Articular chondrocyte of knee joint (primary cell): ENCODE data around the gene TEX28. TPM values are rescaled to one million over a fixed set of nuclear protein-coding genes. Genes with fewer than 3 reads are reported as not detected.

Source experiments
- total RNA-seq: library from RNA; depleted of rRNA; stranded (reverse); fragments of >200 nt; gene quantifications from 2 replicates; pipeline ENCODE4 v1.2.3, GENCODE V29; 2012

TEX28 gene
- total RNA-seq: not detected in 2 replicates

GRCh38 chrX:154294791-154295574 lies at the start of gene TEX28:
TEX28 (minus strand) TSS chrX:154295124; CDS start chrX:154292117, 3,007 bp downstream.

GRCh38 chrX:154295664-154296310 lies 863 bp upstream of the TEX28 start, which contains the start of gene TKTL1:
TKTL1 (plus strand) TSS chrX:154295795; CDS start chrX:154295860, 65 bp downstream.

GRCh38 chrX:154257282-154257681 lies 37.6 kb downstream of the TEX28 start, which contains the start of gene OPN1MW3:
OPN1MW3 (plus strand) TSS chrX:154257582; CDS start chrX:154257620, 38 bp downstream.

Other genes with a start within 250 kb of the TEX28 start
- gene MECP2, start 197.4 kb downstream of the TEX28 start, total RNA-seq: 37.0 and 40.6 TPM in 2 replicates
- gene OPN1LW, start 150.9 kb downstream of the TEX28 start, total RNA-seq: not detected in 2 replicates
- gene OPN1MW, start 112.5 kb downstream of the TEX28 start, total RNA-seq: not detected in 2 replicates
- gene OPN1MW2, start 75.4 kb downstream of the TEX28 start, total RNA-seq: not detected in 2 replicates
- not detected in 2 replicates for gene OPN1MW3, start 37.5 kb downstream of the TEX28 start, total RNA-seq
- gene TKTL1, start 671 bp upstream of the TEX28 start, total RNA-seq: not detected in 2 replicates
- 1,743 and 1,971 TPM in 2 replicates for gene FLNA, start 79.5 kb upstream of the TEX28 start, total RNA-seq
- 34.8 and 40.5 TPM in 2 replicates for gene EMD, start 84.2 kb upstream of the TEX28 start, total RNA-seq
- 2,325 and 2,873 TPM in 2 replicates for gene RPL10, start 103.3 kb upstream of the TEX28 start, total RNA-seq
- gene DNASE1L1, start 114.1 kb upstream of the TEX28 start, total RNA-seq: 55.5 and 61.5 TPM in 2 replicates
- 12.0 and 12.2 TPM in 2 replicates for gene TAFAZZIN, start 116.4 kb upstream of the TEX28 start, total RNA-seq
- 31.6 and 37.2 TPM in 2 replicates for gene ATP6AP1, start 133.6 kb upstream of the TEX28 start, total RNA-seq
- 59.5 and 77.8 TPM in 2 replicates for gene GDI1, start 142.0 kb upstream of the TEX28 start, total RNA-seq
- gene FAM50A, start 149.0 kb upstream of the TEX28 start, total RNA-seq: 30.6 and 36.6 TPM in 2 replicates
- 12.9 and 16.9 TPM in 2 replicates for gene PLXNA3, start 163.2 kb upstream of the TEX28 start, total RNA-seq
- gene LAGE3, start 184.2 kb upstream of the TEX28 start, total RNA-seq: 16.5 and 18.2 TPM in 2 replicates
- gene UBL4A, start 191.5 kb upstream of the TEX28 start, total RNA-seq: 28.0 and 29.6 TPM in 2 replicates
- 32.5 and 33.3 TPM in 2 replicates for gene SLC10A3, start 195.5 kb upstream of the TEX28 start, total RNA-seq
- gene FAM3A, start 221.1 kb upstream of the TEX28 start, total RNA-seq: 21.9 and 22.2 TPM in 2 replicates